Stimulated activated CD4-positive, alpha-beta T cell treated with anti-CD3 and anti-CD28 coated beads, Interleukin-4, amount 100 ng/mL, for 4 hours (primary cell): ENCODE measurements around the gene ETNK2.
A peak's percentile ranks its signal among the peaks of the same experiment; 100 is the strongest.

ENCODE experiments used
- DNase-seq, 2 experiments: peaks; one replicate each; pipeline ENCODE4 v3.0.0-alpha.2; 2020

The ETNK2 gene

DNA sequence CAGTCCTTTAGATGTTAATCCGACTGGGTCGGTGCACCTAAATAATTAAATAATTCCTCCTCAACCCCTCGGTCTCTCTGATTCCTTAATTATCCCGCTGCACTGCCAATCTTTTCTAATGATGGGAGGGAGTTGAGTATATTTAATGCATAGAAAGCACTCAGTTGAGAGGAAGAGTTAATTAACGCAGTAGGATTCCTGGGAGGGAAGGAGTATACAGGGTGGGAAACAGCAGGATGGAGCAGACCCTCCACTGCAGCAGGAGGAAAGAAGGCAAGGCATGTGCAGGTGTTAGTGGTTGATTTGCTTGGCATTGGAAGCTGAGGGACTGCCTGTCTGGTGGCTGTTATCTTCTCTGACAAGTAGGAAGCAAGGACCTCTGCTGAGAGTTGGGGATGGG is 24.2 kb upstream of the ETNK2 start:
- DNase-seq, result no peak

GRCh38 chr1:204174958-204175357 is 23.1 kb upstream of the ETNK2 start:
- DNase-seq, result no peak

DNA sequence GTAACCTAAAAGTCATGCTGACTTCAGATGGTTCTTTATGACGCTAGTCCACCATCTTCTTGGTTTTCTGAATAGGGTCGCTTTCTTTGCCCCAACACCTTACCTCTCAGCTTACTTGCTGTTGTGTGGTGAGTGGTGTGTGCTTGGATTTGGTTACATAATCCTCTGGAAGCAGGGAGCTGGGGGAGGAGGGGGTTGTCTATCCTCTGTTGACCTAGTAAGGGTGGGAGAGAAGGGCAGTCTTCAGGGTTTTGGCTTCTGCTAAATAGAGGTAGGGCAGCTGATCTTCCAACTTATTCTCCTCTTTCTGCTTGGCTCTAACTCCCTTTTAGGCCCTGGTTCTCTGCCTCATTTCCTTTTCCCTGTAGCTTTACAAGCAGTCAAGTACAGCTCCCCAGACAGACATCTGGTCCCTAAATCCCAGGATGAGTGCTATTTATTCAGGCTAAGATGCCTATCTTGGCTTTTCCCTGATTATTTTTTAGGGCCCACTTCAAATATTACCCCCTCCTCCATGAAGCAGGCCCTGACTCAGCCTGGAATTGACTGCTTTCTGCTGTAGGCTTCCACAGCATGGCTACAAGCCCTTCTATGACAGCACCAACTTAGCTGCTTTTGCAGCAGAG is 20.7 kb upstream of the ETNK2 start:
- no peak for DNase-seq

- DNase-seq, result no peak
These were observed 19.9 kb upstream of the ETNK2 start for GRCh38 chr1:204171751-204172178.

GRCh38 chr1:204170494-204171155 is 18.8 kb upstream of the ETNK2 start:
- no peak for DNase-seq

- DNase-seq, result no peak
These were observed 18.0 kb upstream of the ETNK2 start for GRCh38 chr1:204169858-204170257.

DNA sequence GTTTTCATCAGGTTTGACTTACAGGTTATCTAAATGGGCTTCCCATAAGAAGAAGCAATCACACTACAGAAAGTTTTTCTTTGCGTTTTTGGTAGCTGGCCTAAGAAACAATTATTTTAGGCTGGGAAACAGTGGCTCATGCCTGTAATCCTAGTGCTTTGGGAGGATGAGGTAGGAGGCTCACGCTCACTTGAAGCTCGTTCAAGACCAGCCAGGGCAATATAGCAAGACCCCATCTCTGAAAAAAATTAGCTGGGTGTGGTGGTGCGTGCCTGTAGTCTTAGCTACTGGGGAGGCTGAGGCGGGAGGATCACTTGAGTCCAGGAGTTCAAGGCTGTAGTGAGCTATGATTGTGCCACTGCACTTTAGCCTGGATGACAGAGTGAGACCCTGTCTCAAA is 15.9 kb upstream of the ETNK2 start:
- DNase-seq, result no peak

DNA sequence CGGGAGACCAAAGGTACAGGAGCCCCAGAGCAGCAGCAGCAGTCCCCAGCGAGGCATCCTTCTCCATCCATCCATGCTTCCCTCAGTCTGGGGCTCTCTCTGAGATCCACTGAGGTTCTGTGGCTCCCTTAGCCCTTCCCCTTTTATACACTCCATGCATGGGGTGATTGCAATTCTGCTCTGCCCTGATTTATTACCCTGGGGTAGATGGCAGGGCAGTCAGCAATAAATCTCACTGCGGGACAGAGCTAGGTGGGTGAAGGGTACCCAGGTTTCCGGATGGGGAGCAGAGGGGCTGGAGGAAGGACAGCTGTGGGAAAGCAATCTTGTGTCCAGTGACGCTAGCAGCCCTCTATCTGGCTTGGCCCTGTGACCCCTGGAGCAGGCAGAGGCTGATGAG is 14.4 kb upstream of the ETNK2 start, which contains the start of gene REN:
TSS of gene REN (minus strand) at position 119 of the 400 bp plus-strand sequence. CDS start at position 75, 44 bp downstream.
- no peak for DNase-seq

GRCh38 chr1:204162494-204163074 is 10.7 kb upstream of the ETNK2 start:
- DNase-seq, result peak; percentile 69 to 76

GRCh38 chr1:204161609-204162493 is 10.0 kb upstream of the ETNK2 start:
- DNase-seq, result no peak

DNA sequence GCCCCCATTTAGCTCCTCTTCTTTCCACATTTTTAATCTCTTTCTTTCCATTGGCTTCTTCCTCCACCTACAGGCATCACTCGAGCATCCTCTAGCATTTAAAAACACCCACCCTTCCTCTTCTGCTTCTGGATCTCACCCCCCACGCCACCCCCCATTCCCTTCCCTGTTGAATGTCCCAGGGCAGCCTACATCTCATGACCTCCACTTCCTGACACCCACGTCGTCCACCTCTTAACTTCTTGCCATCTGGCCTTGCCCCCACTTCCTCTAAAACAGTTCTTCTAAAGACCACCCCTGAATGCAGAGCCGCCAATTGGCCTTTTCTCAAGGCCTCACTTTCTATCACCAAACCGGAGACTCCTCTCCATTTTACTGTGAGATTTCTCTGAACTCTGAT is 6.1 kb upstream of the ETNK2 start:
- no peak for DNase-seq

- DNase-seq, result no peak
These were observed 4.0 kb upstream of the ETNK2 start for GRCh38 chr1:204155881-204156280.

DNA sequence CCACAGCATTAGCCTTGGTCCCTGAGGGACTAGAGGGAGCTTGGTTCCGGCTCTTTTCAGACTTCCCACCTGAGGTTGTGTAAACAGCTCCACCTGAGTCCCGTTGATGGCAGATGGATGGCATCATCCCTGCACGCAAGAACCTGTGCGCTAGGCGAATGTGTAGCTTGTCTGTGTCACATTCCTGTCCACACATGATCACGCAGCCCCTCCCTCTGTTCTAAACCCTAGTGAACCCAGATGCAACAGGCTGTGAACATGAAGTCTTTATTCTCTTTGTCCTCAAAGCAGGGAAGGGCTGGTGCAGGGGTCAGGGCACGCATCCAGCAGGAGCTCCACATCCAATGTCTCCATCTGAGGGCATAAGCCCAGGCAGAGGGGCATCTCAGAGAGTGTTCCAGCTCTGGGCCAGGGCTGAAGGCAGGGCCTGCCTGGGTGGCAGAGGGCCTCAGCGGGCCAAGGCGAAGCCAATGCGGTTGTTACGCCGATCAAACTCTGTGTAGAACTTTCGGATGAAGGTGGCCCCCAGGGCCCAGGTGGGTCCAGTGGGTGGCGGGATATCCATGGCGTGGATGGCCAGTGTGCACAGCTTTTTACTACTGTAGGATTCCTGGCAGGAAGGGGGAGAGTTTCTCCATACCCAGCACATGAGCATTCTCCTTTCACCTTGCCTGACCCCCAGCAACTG is 2.9 kb upstream of the ETNK2 start:
- DNase-seq, result no peak

DNA sequence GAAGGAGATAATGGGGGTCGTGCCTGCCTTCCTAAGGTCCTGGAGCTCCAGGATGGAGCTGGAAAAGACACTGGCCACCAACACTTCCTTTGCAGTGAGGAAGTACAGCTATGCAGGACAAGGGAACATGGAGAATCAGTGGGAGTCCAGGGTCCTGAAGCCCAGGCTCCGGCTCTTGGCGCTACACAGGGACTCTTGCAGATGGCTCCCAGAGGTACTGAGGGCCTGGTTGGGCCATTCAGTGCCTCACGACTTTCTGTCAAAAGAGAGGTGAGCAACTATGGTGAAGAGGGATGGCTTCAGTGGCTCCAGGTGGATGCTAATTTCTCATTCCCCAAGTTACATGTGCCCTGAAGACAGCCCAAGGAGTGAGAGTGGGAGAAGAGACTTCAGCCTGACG is 1.8 kb upstream of the ETNK2 start:
- no peak for DNase-seq

GRCh38 chr1:204152310-204153044 is 633 bp upstream of the ETNK2 start:
- no peak for DNase-seq

GRCh38 chr1:204150702-204151551 is 917 bp downstream of the ETNK2 start:
- no peak for DNase-seq

DNA sequence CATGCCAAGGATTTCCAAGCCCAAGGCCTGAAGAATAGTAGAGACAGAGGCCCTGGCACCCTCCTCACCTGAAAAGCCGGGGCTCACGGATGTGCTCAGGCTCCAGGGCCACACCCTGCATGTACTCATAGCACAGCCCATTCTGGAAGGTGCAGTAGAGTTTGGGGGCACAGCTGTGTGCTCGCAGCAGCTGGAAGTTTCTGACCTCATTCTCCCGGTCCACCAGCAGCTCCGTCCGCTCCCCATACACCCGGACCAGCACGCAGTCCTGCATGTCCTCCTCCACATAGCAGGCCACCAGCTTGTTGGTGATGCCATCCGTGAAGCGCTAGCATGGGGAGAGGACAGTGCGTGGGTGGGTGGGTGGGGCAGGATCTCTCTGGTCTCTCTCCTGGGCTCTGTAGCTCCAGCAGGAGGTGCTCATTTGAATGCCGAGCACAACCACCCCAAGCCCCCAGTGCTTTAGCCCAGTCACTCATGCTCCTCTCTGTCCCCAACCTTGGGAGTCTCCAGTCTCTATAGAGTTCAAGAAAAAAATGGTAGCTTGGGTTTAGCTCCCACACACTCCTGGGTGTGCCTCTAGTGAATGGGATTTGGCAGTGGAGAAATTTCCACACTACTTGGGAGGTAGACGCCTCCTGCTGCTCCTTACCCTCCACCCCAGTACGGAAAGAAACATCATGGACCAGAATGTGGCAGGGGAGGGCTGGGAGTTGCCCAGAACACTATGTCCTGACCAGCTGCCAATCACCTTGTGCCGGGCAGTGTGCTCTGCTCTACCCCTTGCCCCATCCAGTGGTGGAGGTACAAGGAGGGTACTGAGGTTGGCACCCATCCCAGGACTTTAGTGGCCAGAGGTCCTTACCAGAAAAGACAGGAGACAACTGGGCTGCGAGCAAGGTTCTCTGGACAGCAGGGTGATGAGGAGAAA is 1.9 kb downstream of the ETNK2 start:
- no peak for DNase-seq

DNA sequence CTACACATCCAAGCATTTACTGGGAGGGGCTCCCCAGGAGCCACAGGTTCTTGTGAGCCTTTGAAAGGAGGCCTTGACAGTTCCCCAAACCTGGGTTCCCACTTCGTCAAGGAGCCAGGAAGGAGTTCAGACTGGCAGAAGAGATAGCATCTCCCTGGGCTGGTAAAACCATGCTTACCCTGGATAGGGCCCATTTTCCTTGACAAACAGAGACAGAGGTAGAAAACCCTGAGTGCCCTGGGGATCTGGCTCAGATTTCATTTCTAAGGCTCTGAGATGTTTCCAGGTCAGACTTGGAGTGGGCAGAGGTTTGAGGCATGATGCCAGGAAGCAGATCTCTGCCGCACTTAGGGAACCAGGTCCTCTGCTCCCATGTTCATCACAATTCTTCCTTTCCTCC is 2.7 kb downstream of the ETNK2 start:
- DNase-seq, result no peak

- DNase-seq, result no peak
These were observed 4.1 kb downstream of the ETNK2 start for GRCh38 chr1:204147406-204148383.
